GM12878 (cell line): ENCODE results near the gene DNMT1. TPM values are rescaled to one million over a fixed set of nuclear protein-coding genes. Genes with fewer than 3 reads are reported as not detected.

Experiments
- ATAC-seq: fragments of 200-7000 bp; cut with Tn5 transposase; 3 replicates; pipeline ENCODE4 v1.9.1; 2020; ENCODE audit warnings: mild to moderate bottlenecking, moderate library complexity
- BruUV-seq: library from RNA; stranded (reverse); fragments of 400-500 nt; replicated peaks from 2 replicates; lab custom pipeline; 2021; lab: Mats Ljungman, UMichigan
- CTCF ChIA-PET: fragments of 300-600 bp; sonication (Branson Sonifier 250); formaldehyde crosslinking; extraction: SDS; loops from one replicate; lab custom pipeline; 2021; ENCODE audit warnings: inconsistent platforms; lab: Yijun Ruan, JAX
- POLR2A ChIA-PET: fragments of 350-600 bp; formaldehyde crosslinking; extraction: SDS; loops from one replicate; lab custom pipeline; 2021; ENCODE audit warnings: inconsistent platforms; lab: Charles Lee
- RAD21 ChIA-PET: fragments of 300-600 bp; sonication (Branson Sonifier 250); formaldehyde crosslinking; loops from one replicate; lab custom pipeline; 2023; ENCODE audit warnings: antibody characterized with exemption; ENCODE audit not compliant: unreplicated experiment; lab: Charles Lee
- SMC1A ChIA-PET: fragments of 300-600 bp; sonication (Branson Sonifier 250); formaldehyde crosslinking; loops from one replicate; lab custom pipeline; 2023; ENCODE audit not compliant: unreplicated experiment, uncharacterized antibody; lab: Charles Lee
- DNase-seq: peaks from one replicate; pipeline ENCODE4 v3.0.0-alpha.2; 2011; ENCODE audit warnings: low read depth, low spot score
- FAIRE-seq: peaks from 3 replicates; lab custom pipeline; 2011; peaks lifted over from hg19 to GRCh38; lab: Jason Lieb, UNC
- H2AFZ ChIP-seq: 2 replicates; pipeline ENCODE4 v1.6.0; 2011; ENCODE audit warnings: low read depth, low read length, control low read depth; ENCODE audit not compliant: control insufficient read depth
- H3K27ac ChIP-seq: 2 replicates; pipeline ENCODE4 v1.5.1; 2011; ENCODE audit warnings: control low read depth; ENCODE audit not compliant: control insufficient read depth, insufficient read depth
- H3K27me3 ChIP-seq, 2 experiments: replicated peaks in 1 of 2; 2 replicates each; pipeline versions ENCODE4 v1.6.0 to v1.6.1; 2011; ENCODE audit warnings: low read length in 1 of 2; ENCODE audit not compliant: control insufficient read depth in 2 of 2, insufficient read depth in 2 of 2
- H3K36me3 ChIP-seq, 2 experiments: 2 replicates each; pipeline ENCODE4 v1.5.1; 2011; ENCODE audit warnings: low read length in 1 of 2; ENCODE audit not compliant: control insufficient read depth in 2 of 2, insufficient read depth in 2 of 2
- H3K4me1 ChIP-seq: 2 replicates; pipeline ENCODE4 v1.6.1; 2011; ENCODE audit warnings: mild to moderate bottlenecking, low read length, moderate library complexity, mixed read lengths; ENCODE audit not compliant: control insufficient read depth, insufficient read depth
- H3K4me2 ChIP-seq: 2 replicates; pipeline ENCODE4 v1.6.0; 2011; ENCODE audit warnings: control low read depth; ENCODE audit not compliant: control insufficient read depth, insufficient read depth
- H3K4me3 ChIP-seq: fragments of 200-600 bp; sonication (generic); 2 replicates; pipeline ENCODE4 v1.5.1; 2016
- H3K79me2 ChIP-seq: 2 replicates; pipeline ENCODE4 v1.6.0; 2011; ENCODE audit warnings: low read length; ENCODE audit not compliant: control insufficient read depth, insufficient read depth
- H3K9ac ChIP-seq: 2 replicates; pipeline ENCODE4 v1.8.0; 2011; ENCODE audit warnings: low read length, control low read depth, mixed read lengths; ENCODE audit not compliant: control insufficient read depth, insufficient read depth
- H3K9me3 ChIP-seq: replicated peaks from 3 replicates; pipeline ENCODE4 v1.5.1; 2011; ENCODE audit warnings: mild to moderate bottlenecking, low read length; ENCODE audit not compliant: control insufficient read depth, insufficient read depth
- H4K20me1 ChIP-seq: 2 replicates; pipeline ENCODE4 v1.6.0; 2011; ENCODE audit not compliant: control insufficient read depth, insufficient read depth
- BACH1 ChIP-seq: fragments of 450-650 bp; IDR thresholded peaks from 2 replicates; pipeline ENCODE4 v1.6.1; 2017; ENCODE audit warnings: mild to moderate bottlenecking, borderline replicate concordance
- CUX1 ChIP-seq: IDR thresholded peaks from 2 replicates; pipeline ENCODE4 v1.6.1; 2012; ENCODE audit warnings: improper control_type of control experiment, low read depth, low read length; ENCODE audit not compliant: insufficient replicate concordance
- EGR1 ChIP-seq, 2 experiments: IDR thresholded peaks; 1 replicate in 1 of 2; 2 replicates in 1 of 2; pipeline ENCODE4 v1.6.1; 2011 to 2012; ENCODE audit warnings: low read depth in 2 of 2, low read length in 2 of 2, borderline replicate concordance in 1 of 2, mild to moderate bottlenecking in 1 of 2, moderate library complexity in 1 of 2
- JUNB ChIP-seq: IDR thresholded peaks from 2 replicates; pipeline ENCODE4 v1.6.1; 2016; ENCODE audit warnings: antibody characterized with exemption, mild to moderate bottlenecking
- JUND ChIP-seq: IDR thresholded peaks from 2 replicates; pipeline ENCODE4 v1.6.1; 2012; ENCODE audit warnings: low read depth, mild to moderate bottlenecking, low read length, improper control_type of control experiment, moderate library complexity
- POLR2AphosphoS5 ChIP-seq: IDR thresholded peaks from 2 replicates; pipeline ENCODE4 v1.6.1; 2011; ENCODE audit warnings: mild to moderate bottlenecking, low read length, inconsistent platforms
- RCOR1 ChIP-seq: conservative IDR thresholded peaks from 2 replicates; pipeline ENCODE4 v1.6.1; 2012; ENCODE audit warnings: low read depth, low read length, improper control_type of control experiment
- YY1 ChIP-seq: IDR thresholded peaks from 2 replicates; pipeline ENCODE4 v1.6.1; 2011; ENCODE audit warnings: low read depth, mild to moderate bottlenecking, low read length
- ZNF24 ChIP-seq: fragments of 450-650 bp; IDR thresholded peaks from 2 replicates; pipeline ENCODE4 v1.6.1; 2017; ENCODE audit warnings: antibody characterized with exemption, mild to moderate bottlenecking
- WGBS: methylation state at CpG from one replicate; pipeline ENCODE4 v1.1.6; 2016; ENCODE audit warnings: low lambda C conversion rate; ENCODE audit not compliant: insufficient replicate concordance, insufficient coverage; ENCODE audit errors: missing lambda C conversion rate; 5-methylcytosine and 5-hydroxymethylcytosine counted together
- in situ Hi-C: fragments of 300-500 bp; cut with MboI; formaldehyde crosslinking; loops from 9 replicates; pipeline ENCODE4 v1.14.3; 2018; ENCODE audit warnings: mixed read lengths
- intact Hi-C: fragments of 100-400 bp; cut with micrococcal nuclease; formaldehyde crosslinking; loops from one replicate; pipeline ENCODE4 v1.14.2; 2022; ENCODE audit not compliant: unreplicated experiment
- polyA plus RNA-seq, 11 experiments: library from polyadenylated mRNA; depleted of rRNA in 4 of 11; unstranded in 6 of 11; stranded (reverse) in 5 of 11; fragments of >200 nt; fragmentation: Nextera tagmentation in 4 of 11; fragmentation: Illumina TruSeq in 1 of 11; extraction: Ambion mirVana in 4 of 11; extraction: Trizol in 1 of 11; gene quantifications; 1 replicate in 1 of 11; 2 replicates in 10 of 11; pipeline versions ENCODE4 v1.2.1 to v1.2.3, GENCODE V29; 2011 to 2016; ENCODE audit warnings: inconsistent platforms in 2 of 11, missing spikeins in 2 of 11, low read depth in 1 of 11
- total RNA-seq, 4 experiments: library from RNA; depleted of rRNA in 3 of 4; stranded (reverse); fragments of >200 nt in 3 of 4; fragmentation: Illumina TruSeq in 1 of 4; extraction: Trizol in 1 of 4; gene quantifications; 2 replicates each; pipeline versions ENCODE4 v1.2.1 to v1.2.3, GENCODE V29; 2013 to 2021

DNMT1 gene
- total and polyA plus RNA-seq, 10 of the 15 experiments (the other 5 are each of a cell fraction or from before 2014, with no cell fraction given) = 70.0 to 290 (median 133) TPM

GRCh38 chr19:10087296-10088061 lies 107.3 kb downstream of the DNMT1 start:
- no TSS peak for BruUV-seq
- 83% methylated on average over 18 of the region's 18 CpGs for WGBS

More at GRCh38 chr19:10087296-10088061, 107.3 kb downstream of the DNMT1 start:
- no peak for DNase-seq
- peak overlapping the region; percentile 86 for H3K4me3 ChIP-seq
- TF ChIP-seq POLR2AphosphoS5 (0 out of 2 replicates have a peak, but pooled peaks have one; percentile 3), JUNB (no peak), JUND (no peak), EGR1 (IDR thresholded peaks at IDR 0.05; ENCODE audit: borderline replicate concordance in 1 of 2, low read depth in 2 of 2, low read length in 2 of 2) (no peak), BACH1 (no peak), ZNF24 (peak; percentile 96), YY1 (peak; percentile 4; the same call in 1 of the 2 replicates), RCOR1 (no peak), CUX1 (no peak)
- peaks cover 9% of the 10 kb centered on the region; the same call in 1 of the 2 replicates for H3K4me1 ChIP-seq
- H4K20me1 ChIP-seq = no peaks in the 10 kb centered on the region
- peak overlapping the region; percentile 95 for H3K27ac ChIP-seq
- in situ Hi-C loops (no loop called here), intact Hi-C loops (no loop called here)
- H3K9me3 ChIP-seq = no peaks in the 10 kb centered on the region; the same call in 2 of the 3 replicates
- H2AFZ ChIP-seq = no peak overlapping the region
- no peak for FAIRE-seq
- peaks cover 11 to 15% of the 10 kb centered on the region in 2 experiments for H3K36me3 ChIP-seq
- POLR2A ChIA-PET = interaction anchor here (1.5 kb wide), 1 partner anchor 8 kb away, joined by 5 read pairs; no protein-coding TSS in a partner anchor
- CTCF ChIA-PET = no interaction called here
- peak overlapping the region; percentile 98 for H3K9ac ChIP-seq
- H3K4me2 ChIP-seq = peak overlapping the region; percentile 86
- H3K27me3 ChIP-seq = no peaks in the 10 kb centered on the region
- no peak for ATAC-seq
- H3K79me2 ChIP-seq = peaks cover 18% of the 10 kb centered on the region
- RAD21 ChIA-PET = no interaction called here
- SMC1A ChIA-PET = no interaction called here
